Urinary bladder (tissue), 4 donors: ENCODE measurements around the gene FAM149A. TPM values are rescaled to one million over a fixed set of nuclear protein-coding genes. Genes with fewer than 3 reads are reported as not detected.

Source experiments
- DNase-seq: peaks from one replicate; pipeline ENCODE4 v3.0.0-alpha.2; 2015; ENCODE audit errors: extremely low spot score
- H3K27ac ChIP-seq: one replicate; pipeline ENCODE4 v1.5.1; 2013; ENCODE audit warnings: low read depth, mild to moderate bottlenecking, moderate library complexity
- H3K36me3 ChIP-seq: one replicate; pipeline ENCODE4 v1.6.1; 2013; ENCODE audit warnings: mild to moderate bottlenecking, moderate library complexity; ENCODE audit not compliant: insufficient read depth
- H3K4me1 ChIP-seq: one replicate; pipeline ENCODE4 v1.6.1; 2013; ENCODE audit warnings: mild to moderate bottlenecking, moderate library complexity; ENCODE audit not compliant: insufficient read depth
- H3K4me3 ChIP-seq: one replicate; pipeline ENCODE4 v1.5.1; 2013; ENCODE audit warnings: low read depth, low read length
- WGBS: extraction: QIAGEN DNeasy Blood & Tissue Kit; methylation state at CpG from one replicate; pipeline ENCODE4 v1.1.7; 2013; 5-methylcytosine and 5-hydroxymethylcytosine counted together
- polyA plus RNA-seq: library from polyadenylated mRNA; stranded (reverse); fragments of 200-250 nt; gene quantifications from one replicate; pipeline ENCODE4 v1.2.3, GENCODE V29; 2013
- total RNA-seq: library from RNA; depleted of rRNA; stranded (reverse); fragments of >200 nt; gene quantifications from one replicate; pipeline ENCODE4 v1.2.3, GENCODE V29; 2014
- donor health status: healthy with polysubstance abuse.
- donor health status: healthy.

The FAM149A gene
- total and polyA plus RNA-seq, 2 donors = 16.1 to 17.4 TPM

DNA sequence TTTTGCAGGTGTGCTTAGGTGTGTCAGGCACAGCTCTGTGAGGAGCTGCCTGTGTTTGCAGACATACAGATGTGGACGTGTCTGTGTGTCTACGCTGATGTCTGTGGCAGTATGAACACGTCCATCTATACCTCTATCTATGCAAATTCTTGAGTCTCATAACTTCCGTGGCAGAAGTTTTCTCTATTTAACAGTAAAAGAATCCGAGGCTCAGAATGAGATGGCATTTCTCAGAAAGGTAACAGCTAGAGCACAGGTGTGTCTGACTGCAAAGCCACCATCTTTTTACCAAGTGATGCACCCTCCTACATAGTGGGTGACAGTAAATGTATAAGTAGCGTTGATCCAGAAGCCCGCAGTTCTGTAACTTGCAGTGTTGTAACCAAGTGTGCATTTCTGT lies 47.0 kb downstream of the FAM149A start:
- WGBS = 93% methylated on average over 7 of the region's 7 CpGs
- Histone ChIP-seq H3K36me3 (no peaks in the 10 kb centered on the region), H3K4me1 (no peaks in the 10 kb centered on the region), H3K4me3 (no peak overlapping the region), H3K27ac (no peak overlapping the region)
- no peak for DNase-seq

- DNase-seq = no peak
- H3K4me1 ChIP-seq = no peaks in the 10 kb centered on the region
- 81% methylated on average over 17 of the region's 17 CpGs for WGBS
- no peak overlapping the region for H3K27ac ChIP-seq
- no peaks in the 10 kb centered on the region for H3K36me3 ChIP-seq
- no peak overlapping the region for H3K4me3 ChIP-seq
These were observed 53.7 kb downstream of the FAM149A start for GRCh38 chr4:186158021-186158813.

DNA sequence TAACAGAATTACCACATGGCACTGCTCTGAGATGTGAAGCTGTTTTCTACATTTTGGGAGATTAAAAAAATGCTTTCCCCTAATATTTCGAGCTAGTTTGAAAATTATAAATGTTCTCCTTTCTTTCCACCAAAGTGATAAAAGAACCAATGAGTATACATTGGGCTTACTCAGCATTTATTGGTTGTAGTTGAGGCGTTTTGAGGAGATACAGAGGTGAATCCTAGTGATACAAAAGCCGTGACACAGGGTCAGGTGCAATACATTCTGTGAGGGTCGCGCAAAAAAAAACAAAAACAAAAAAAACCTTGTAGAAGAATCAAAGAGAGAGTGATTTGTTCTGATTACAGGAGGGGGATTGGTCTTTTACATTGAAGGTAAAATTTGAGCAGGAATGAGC lies 54.5 kb downstream of the FAM149A start:
- no peak overlapping the region for H3K27ac ChIP-seq
- no peaks in the 10 kb centered on the region for H3K36me3 ChIP-seq
- no peak for DNase-seq

DNA sequence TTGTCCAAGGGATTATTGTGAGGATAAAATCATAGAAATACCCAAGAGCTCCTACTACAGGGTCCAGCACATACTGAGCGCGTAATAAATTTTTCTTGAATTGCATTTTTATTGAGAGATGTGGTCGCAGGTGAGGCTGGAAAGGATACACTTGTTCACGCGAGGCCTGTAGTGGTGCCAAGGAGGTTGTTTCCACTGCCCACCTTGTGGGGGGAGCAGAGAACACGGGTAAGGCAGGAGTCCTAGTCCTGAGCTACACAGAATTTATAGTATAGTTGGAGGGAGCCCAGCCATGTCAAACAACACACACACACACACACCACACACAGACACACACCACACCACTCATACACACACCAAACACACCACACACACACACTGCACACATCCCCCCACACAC lies 55.1 kb downstream of the FAM149A start:
- Histone ChIP-seq H3K36me3 (no peaks in the 10 kb centered on the region), H3K4me3 (no peak overlapping the region), H3K4me1 (no peaks in the 10 kb centered on the region), H3K27ac (no peak overlapping the region)
- no peak for DNase-seq
- 78% methylated on average over 6 of the region's 6 CpGs for WGBS

More for the DNA sequence above, 54.5 kb downstream of the FAM149A start:
- 80% methylated on average over 5 of the region's 5 CpGs for WGBS
- Histone ChIP-seq H3K4me3 (no peak overlapping the region), H3K4me1 (no peaks in the 10 kb centered on the region)

GRCh38 chr4:186161138-186161537 lies 56.6 kb downstream of the FAM149A start:
- H3K27ac ChIP-seq = no peak overlapping the region
- no peaks in the 10 kb centered on the region for H3K36me3 ChIP-seq
- 71% methylated on average over 6 of the region's 6 CpGs for whole genome bisulfite sequencing
- H3K4me1 ChIP-seq = no peaks in the 10 kb centered on the region
- DNase-seq = no peak
- no peak overlapping the region for H3K4me3 ChIP-seq

- 87% methylated on average over 15 of the region's 15 CpGs for WGBS
- Histone ChIP-seq H3K4me3 (no peak overlapping the region), H3K27ac (no peak overlapping the region), H3K4me1 (no peaks in the 10 kb centered on the region), H3K36me3 (no peaks in the 10 kb centered on the region)
- no peak for DNase-seq
These were observed 62.5 kb downstream of the FAM149A start for GRCh38 chr4:186166852-186167512.

DNA sequence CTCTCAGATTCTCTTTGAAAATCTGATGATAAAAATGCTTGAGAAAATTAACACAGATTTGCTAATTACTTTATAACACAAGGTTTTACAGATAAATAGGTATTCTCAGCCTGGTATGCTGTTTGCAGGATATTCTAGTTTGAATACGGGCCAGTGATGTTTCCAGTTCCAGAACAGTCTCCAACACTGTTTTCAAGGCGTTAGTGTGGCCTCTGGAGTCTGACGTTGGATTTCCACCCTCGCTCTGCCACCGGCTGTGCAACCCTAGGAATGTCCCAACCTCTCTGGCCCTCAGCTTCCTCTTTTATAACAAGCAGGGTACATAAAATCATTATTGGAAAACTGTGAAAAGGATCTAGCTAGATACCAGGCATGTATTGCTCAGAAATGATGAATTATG lies 63.1 kb downstream of the FAM149A start:
- DNase-seq = no peak
- Histone ChIP-seq H3K4me3 (no peak overlapping the region), H3K27ac (no peak overlapping the region), H3K36me3 (no peaks in the 10 kb centered on the region), H3K4me1 (no peaks in the 10 kb centered on the region)
- 85% methylated on average over 5 of the region's 5 CpGs for WGBS

- Histone ChIP-seq H3K4me1 (no peaks in the 10 kb centered on the region), H3K36me3 (no peaks in the 10 kb centered on the region), H3K27ac (no peak overlapping the region), H3K4me3 (no peak overlapping the region)
- WGBS = 93% methylated on average over 9 of the region's 9 CpGs
- DNase-seq = no peak
These were observed 64.2 kb downstream of the FAM149A start for GRCh38 chr4:186168750-186169149.

GRCh38 chr4:186169333-186169944 lies 64.9 kb downstream of the FAM149A start:
- 93% methylated on average over 18 of the region's 18 CpGs for WGBS
- H3K36me3 ChIP-seq = no peaks in the 10 kb centered on the region
- DNase-seq = no peak
- no peaks in the 10 kb centered on the region for H3K4me1 ChIP-seq
- H3K4me3 ChIP-seq = no peak overlapping the region
- H3K27ac ChIP-seq = no peak overlapping the region

- H3K4me1 ChIP-seq = no peaks in the 10 kb centered on the region
- whole genome bisulfite sequencing = 85% methylated on average over 16 of the region's 16 CpGs
- H3K36me3 ChIP-seq = no peaks in the 10 kb centered on the region
- no peak overlapping the region for H3K4me3 ChIP-seq
- no peak overlapping the region for H3K27ac ChIP-seq
- DNase-seq = no peak
These were observed 65.7 kb downstream of the FAM149A start for GRCh38 chr4:186169945-186170802.

GRCh38 chr4:186170966-186171365 lies 66.5 kb downstream of the FAM149A start:
- no peak for DNase-seq
- 87% methylated on average over 13 of the region's 13 CpGs for WGBS
- no peak overlapping the region for H3K27ac ChIP-seq
- no peaks in the 10 kb centered on the region for H3K4me1 ChIP-seq
- no peak overlapping the region for H3K4me3 ChIP-seq
- H3K36me3 ChIP-seq = no peaks in the 10 kb centered on the region

GRCh38 chr4:186172546-186172945 lies 68.0 kb downstream of the FAM149A start:
- Histone ChIP-seq H3K36me3 (no peaks in the 10 kb centered on the region), H3K4me1 (no peaks in the 10 kb centered on the region), H3K27ac (no peak overlapping the region), H3K4me3 (no peak overlapping the region)
- 57% methylated on average over 8 of the region's 8 CpGs for WGBS
- DNase-seq = no peak

DNA sequence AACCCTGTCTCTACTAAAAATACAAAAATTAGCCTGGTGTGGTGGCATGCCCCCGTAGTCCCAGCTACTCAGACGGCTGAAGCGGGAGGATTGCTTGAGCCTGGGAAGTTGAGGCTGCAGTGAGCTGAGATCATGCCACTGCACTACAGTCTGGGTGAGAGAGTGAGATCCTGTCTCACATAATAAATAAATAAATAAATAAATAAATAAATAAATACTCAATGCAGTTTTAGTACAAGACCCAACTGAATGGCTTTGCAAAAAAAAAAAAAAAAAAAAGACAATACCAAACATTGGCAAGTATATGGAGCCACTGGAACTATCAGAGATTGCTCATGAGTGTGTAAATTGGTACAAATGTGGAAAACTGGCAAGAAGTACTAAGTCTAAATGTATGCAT lies 83.6 kb downstream of the FAM149A start:
- 97% methylated on average over 3 of the region's 3 CpGs for WGBS

More for the DNA sequence above, 83.6 kb downstream of the FAM149A start:
- no peaks in the 10 kb centered on the region for H3K36me3 ChIP-seq
- DNase-seq = no peak
- no peak overlapping the region for H3K27ac ChIP-seq
- H3K4me1 ChIP-seq = no peaks in the 10 kb centered on the region
- no peak overlapping the region for H3K4me3 ChIP-seq
